HG02884 (cell line): ENCODE results near the gene RALGAPB.
"Not testable (repeated sequence)": the region's sequence is repeated elsewhere in the genome, so short reads cannot be mapped to it uniquely, and the experiment has no call there.

Source experiments
- ATAC-seq: cut with Tn5 transposase; IDR thresholded peaks from one replicate; pipeline ENCODE4 v1.9.1; 2021; ENCODE audit warnings: mild to moderate bottlenecking, moderate library complexity; ENCODE audit not compliant: unreplicated experiment

Gene RALGAPB

DNA sequence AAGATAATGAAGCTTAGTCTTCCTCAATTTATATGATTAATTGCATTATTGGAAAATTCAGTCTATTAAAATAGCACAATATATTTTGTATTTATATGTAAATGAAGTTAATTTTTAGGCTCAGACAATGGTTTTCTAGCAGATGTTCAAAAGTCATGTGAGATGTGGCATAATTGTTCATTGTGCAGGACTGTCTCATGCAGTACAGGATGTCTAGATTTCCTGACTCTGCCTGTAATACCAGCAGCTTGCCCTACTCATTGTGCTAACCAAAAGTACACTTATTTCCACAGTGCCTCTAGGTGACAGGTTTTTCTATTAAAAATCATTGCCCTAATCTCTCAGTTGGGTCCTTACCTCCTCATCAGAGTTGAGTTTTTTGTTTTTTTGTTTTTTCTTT is 12.4 kb downstream of the RALGAPB start:
- no peak for ATAC-seq

DNA sequence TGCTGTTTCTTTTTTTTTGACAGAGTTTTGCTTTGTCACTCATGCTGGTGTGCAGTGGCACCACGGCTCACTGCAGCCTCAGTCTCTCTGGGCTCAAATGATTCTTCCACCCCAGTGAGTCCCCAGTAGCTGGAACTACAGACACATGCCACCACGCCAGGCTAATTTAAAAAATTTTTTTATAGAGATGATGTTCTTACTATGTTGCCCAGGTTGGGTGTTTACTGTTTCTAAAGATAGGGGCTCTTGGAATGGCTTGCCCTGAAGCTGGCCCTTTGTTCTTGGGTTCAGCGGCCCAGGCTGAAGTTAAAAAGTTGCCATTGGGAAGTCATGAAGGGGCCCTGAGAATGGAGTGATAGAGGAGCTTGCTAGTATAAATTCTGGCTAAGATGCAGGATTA is 16.5 kb downstream of the RALGAPB start:
- no peak for ATAC-seq

GRCh38 chr20:38497246-38497935 is 24.7 kb downstream of the RALGAPB start:
- ATAC-seq = no peak

- ATAC-seq = no peak
Observed at GRCh38 chr20:38498909-38499308, 26.3 kb downstream of the RALGAPB start.

GRCh38 chr20:38499366-38499765 is 26.7 kb downstream of the RALGAPB start:
- no peak for ATAC-seq

DNA sequence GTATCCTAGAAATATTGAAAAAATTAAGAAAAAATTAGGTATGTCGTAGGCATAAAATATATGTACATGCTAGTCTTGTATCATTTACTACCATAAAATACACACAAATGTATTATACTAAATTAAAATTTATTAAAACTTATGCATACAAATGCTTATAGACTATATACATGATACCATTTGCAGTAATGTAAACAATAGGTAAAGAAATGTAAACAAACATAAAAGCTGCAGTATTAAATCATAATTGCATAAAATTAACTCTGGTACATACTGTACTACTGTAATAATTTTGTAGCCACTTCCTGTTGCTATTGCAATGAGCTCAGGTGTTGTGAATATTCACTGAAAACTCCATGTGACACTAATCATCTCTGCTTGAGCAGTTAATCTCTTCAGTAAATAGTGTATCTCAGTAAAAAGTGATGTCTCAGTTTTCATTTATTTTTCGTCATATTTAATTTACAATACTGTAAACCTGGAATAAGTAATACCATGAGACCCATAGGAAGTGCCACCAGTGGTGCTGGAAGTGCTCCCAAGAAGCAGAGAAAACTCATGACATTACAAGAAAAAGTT is 29.3 kb downstream of the RALGAPB start:
- no peak for ATAC-seq

GRCh38 chr20:38504368-38505090 is 31.9 kb downstream of the RALGAPB start:
- no peak for ATAC-seq

DNA sequence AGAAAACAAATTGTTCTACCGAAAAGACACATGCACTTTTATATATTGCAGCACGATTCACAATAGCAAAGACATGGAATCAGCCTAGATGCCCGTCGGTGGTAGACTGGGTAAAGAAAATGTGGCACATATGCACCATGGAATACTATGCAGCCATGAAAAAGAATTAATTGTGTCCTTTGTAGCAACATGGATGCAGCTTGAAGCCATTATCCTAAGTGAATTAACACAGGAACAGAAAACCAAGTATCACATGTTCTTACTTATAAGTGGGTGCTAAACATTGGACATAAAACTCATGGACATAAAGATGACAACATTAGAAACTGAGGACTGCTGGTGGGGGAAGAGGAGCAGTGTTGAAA is 32.4 kb downstream of the RALGAPB start:
- no peak for ATAC-seq

DNA sequence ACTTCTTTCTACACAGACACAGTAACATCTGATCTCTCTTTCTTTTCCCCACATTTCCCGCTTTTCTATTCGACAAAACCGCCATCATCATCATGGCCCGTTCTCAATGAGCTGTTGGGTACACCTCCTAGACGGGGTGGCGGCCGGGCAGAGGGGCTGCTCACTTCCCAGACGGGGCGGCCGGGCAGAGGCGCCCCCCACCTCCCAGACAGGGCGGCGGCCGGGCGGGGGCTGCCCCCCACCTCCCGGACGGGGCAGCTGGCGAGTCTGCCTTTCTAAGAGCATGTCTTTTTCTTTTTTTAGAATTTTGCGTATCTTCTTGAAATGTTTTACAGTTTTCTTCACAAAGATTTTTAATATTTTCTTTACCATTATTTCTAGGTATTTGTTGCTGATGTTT is 39.1 kb downstream of the RALGAPB start:
- ATAC-seq = not testable (repeated sequence)

GRCh38 chr20:38514185-38514584 is 41.5 kb downstream of the RALGAPB start:
- ATAC-seq = no peak

DNA sequence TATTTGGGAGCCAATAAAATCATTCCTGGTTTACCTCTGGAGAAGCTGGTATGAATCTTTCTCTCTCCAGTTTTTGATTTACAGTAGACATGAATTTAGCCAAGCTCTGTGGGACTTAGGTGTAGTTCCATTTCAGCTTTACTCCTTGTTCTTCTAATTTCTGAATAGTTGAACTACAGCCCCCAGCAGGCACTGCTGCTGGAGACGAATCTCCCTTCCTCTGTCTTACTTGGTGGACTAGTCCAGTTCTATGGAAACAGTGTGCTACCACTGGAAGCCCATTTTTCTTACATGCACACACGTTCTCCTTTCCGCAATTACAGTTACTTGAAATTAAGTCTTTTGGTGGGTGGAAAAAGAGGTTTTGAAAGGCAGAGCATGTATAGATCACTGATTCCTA is 42.3 kb downstream of the RALGAPB start:
- no peak for ATAC-seq

DNA sequence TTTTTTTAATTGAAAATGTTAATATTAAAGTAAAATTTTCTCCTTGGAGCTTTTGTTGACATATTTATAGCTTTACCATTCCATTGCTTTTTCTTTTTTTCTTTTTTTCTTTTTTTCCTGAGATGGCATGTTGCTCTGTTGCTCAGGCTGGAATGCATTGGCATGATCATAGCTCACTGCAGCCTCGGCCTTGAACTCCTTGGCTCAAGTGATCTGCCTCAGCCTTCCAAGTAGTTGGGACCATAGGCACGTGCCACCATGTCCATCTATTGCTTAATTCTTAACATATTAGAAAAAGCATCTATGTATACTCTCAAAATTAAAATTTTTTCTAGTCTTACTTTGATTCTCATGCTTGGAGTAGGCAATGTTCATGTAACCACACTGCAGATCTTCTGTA is 43.0 kb downstream of the RALGAPB start:
- ATAC-seq = no peak

DNA sequence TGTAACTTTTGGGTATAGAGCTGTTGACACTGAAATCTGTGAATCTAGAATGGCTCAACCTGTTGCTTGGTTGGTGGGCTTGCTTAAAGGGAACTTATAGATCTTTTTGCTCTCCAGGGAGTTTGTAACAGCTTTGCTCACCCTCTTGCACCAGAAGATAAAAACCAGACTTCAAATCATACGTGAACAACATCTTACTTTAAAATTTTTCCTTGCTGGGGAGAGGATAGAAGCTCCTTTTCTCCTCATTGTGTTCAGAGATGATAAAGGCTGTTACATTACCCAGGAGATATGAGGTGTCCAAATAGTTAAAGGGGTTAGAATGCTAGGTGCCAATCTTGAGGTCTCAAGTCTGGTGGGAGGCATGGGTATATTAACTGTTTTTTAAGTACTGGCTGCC is 46.8 kb downstream of the RALGAPB start:
- no peak for ATAC-seq

GRCh38 chr20:38520261-38520660 is 47.6 kb downstream of the RALGAPB start:
- ATAC-seq = no peak

GRCh38 chr20:38523697-38524096 is 51.1 kb downstream of the RALGAPB start:
- ATAC-seq = no peak

- ATAC-seq = no peak
Observed at GRCh38 chr20:38528167-38528566, 55.5 kb downstream of the RALGAPB start.

- no peak for ATAC-seq
Observed at GRCh38 chr20:38531021-38531420, 58.4 kb downstream of the RALGAPB start.

DNA sequence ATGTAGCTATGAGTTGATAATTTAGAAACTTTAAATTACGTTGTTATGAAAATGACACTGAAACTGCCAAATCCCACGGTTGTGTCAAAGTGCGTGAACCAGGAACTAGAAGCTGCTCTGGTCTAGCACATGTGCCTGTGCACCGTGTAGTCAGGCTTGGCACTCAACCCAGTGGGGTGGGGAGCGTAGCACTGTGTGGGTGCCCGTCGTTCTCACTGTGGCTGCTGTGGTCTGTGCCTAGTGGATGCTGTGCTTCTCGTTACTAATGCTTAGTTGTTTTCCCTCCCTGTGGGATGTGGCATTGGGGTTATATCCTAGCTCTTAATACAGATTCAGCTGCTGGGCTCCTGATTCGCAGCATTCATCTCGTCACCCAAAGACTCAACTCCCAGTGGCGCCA is 62.1 kb downstream of the RALGAPB start:
- ATAC-seq = no peak

GRCh38 chr20:38536310-38536709 is 63.7 kb downstream of the RALGAPB start:
- no peak for ATAC-seq

GRCh38 chr20:38537176-38537575 is 64.5 kb downstream of the RALGAPB start:
- no peak for ATAC-seq

DNA sequence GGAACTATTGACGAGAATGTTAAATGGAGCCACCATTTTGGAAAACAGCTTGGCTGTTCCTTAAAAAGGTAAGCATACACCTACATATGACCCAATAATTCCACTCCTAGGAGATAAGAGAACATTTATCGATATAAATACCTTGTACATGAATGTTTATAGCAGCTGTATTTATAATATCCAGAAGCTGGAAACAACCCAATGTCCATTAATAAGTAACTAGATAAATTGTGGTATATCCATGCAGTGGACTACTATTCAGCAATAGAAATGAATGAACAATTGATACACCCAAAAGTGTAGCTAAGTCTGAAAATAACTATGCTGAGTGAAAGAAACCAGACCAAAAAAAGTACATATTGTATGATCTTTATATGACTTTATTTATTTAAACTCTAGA is 66.1 kb downstream of the RALGAPB start:
- no peak for ATAC-seq
